GM12878 (cell line): ENCODE measurements around the gene RETN. TPM values are rescaled to one million over a fixed set of nuclear protein-coding genes. Genes with fewer than 3 reads are reported as not detected.
A peak's percentile ranks its signal among the peaks of the same experiment; 100 is the strongest.

Experiments used
- ATAC-seq: fragments of 200-7000 bp; cut with Tn5 transposase; 3 replicates; pipeline ENCODE4 v1.9.1; 2020; ENCODE audit warnings: mild to moderate bottlenecking, moderate library complexity
- BruUV-seq: library from RNA; stranded (reverse); fragments of 400-500 nt; replicated peaks from 2 replicates; lab custom pipeline; 2021; lab: Mats Ljungman, UMichigan
- CTCF ChIA-PET: fragments of 300-600 bp; sonication (Branson Sonifier 250); formaldehyde crosslinking; extraction: SDS; loops from one replicate; lab custom pipeline; 2021; ENCODE audit warnings: inconsistent platforms; lab: Yijun Ruan, JAX
- POLR2A ChIA-PET: fragments of 350-600 bp; formaldehyde crosslinking; extraction: SDS; loops from one replicate; lab custom pipeline; 2021; ENCODE audit warnings: inconsistent platforms; lab: Charles Lee
- RAD21 ChIA-PET: fragments of 300-600 bp; sonication (Branson Sonifier 250); formaldehyde crosslinking; loops from one replicate; lab custom pipeline; 2023; ENCODE audit warnings: antibody characterized with exemption; ENCODE audit not compliant: unreplicated experiment; lab: Charles Lee
- SMC1A ChIA-PET: fragments of 300-600 bp; sonication (Branson Sonifier 250); formaldehyde crosslinking; loops from one replicate; lab custom pipeline; 2023; ENCODE audit not compliant: unreplicated experiment, uncharacterized antibody; lab: Charles Lee
- DNase-seq: peaks from one replicate; pipeline ENCODE4 v3.0.0-alpha.2; 2011; ENCODE audit warnings: low read depth, low spot score
- FAIRE-seq: peaks from 3 replicates; lab custom pipeline; 2011; peaks lifted over from hg19 to GRCh38; lab: Jason Lieb, UNC
- H2AFZ ChIP-seq: 2 replicates; pipeline ENCODE4 v1.6.0; 2011; ENCODE audit warnings: low read depth, low read length, control low read depth; ENCODE audit not compliant: control insufficient read depth
- H3K27ac ChIP-seq: 2 replicates; pipeline ENCODE4 v1.5.1; 2011; ENCODE audit warnings: control low read depth; ENCODE audit not compliant: control insufficient read depth, insufficient read depth
- H3K27me3 ChIP-seq, 2 experiments: replicated peaks in 1 of 2; 2 replicates each; pipeline versions ENCODE4 v1.6.0 to v1.6.1; 2011; ENCODE audit warnings: low read length in 1 of 2; ENCODE audit not compliant: control insufficient read depth in 2 of 2, insufficient read depth in 2 of 2
- H3K36me3 ChIP-seq, 2 experiments: 2 replicates each; pipeline ENCODE4 v1.5.1; 2011; ENCODE audit warnings: low read length in 1 of 2; ENCODE audit not compliant: control insufficient read depth in 2 of 2, insufficient read depth in 2 of 2
- H3K4me1 ChIP-seq: 2 replicates; pipeline ENCODE4 v1.6.1; 2011; ENCODE audit warnings: mild to moderate bottlenecking, low read length, moderate library complexity, mixed read lengths; ENCODE audit not compliant: control insufficient read depth, insufficient read depth
- H3K4me2 ChIP-seq: 2 replicates; pipeline ENCODE4 v1.6.0; 2011; ENCODE audit warnings: control low read depth; ENCODE audit not compliant: control insufficient read depth, insufficient read depth
- H3K4me3 ChIP-seq: fragments of 200-600 bp; sonication (generic); 2 replicates; pipeline ENCODE4 v1.5.1; 2016
- H3K79me2 ChIP-seq: 2 replicates; pipeline ENCODE4 v1.6.0; 2011; ENCODE audit warnings: low read length; ENCODE audit not compliant: control insufficient read depth, insufficient read depth
- H3K9ac ChIP-seq: 2 replicates; pipeline ENCODE4 v1.8.0; 2011; ENCODE audit warnings: low read length, control low read depth, mixed read lengths; ENCODE audit not compliant: control insufficient read depth, insufficient read depth
- H3K9me3 ChIP-seq: replicated peaks from 3 replicates; pipeline ENCODE4 v1.5.1; 2011; ENCODE audit warnings: mild to moderate bottlenecking, low read length; ENCODE audit not compliant: control insufficient read depth, insufficient read depth
- H4K20me1 ChIP-seq: 2 replicates; pipeline ENCODE4 v1.6.0; 2011; ENCODE audit not compliant: control insufficient read depth, insufficient read depth
- ATF3 ChIP-seq: IDR thresholded peaks from 2 replicates; pipeline ENCODE4 v1.6.1; 2011; ENCODE audit warnings: low read depth, mild to moderate bottlenecking, low read length, moderate library complexity, borderline replicate concordance; ENCODE audit errors: extremely low read depth
- ATF7 ChIP-seq: fragments of 450-650 bp; IDR thresholded peaks from 2 replicates; pipeline ENCODE4 v1.6.1; 2016; ENCODE audit warnings: low read depth, mild to moderate bottlenecking
- EZH2 ChIP-seq: IDR thresholded peaks from 2 replicates; pipeline ENCODE4 v1.6.1; 2012; ENCODE audit warnings: low read depth, mild to moderate bottlenecking, control low read depth, inconsistent platforms, low read length, borderline replicate concordance; ENCODE audit not compliant: control insufficient read depth
- FOXM1 ChIP-seq: IDR thresholded peaks from 2 replicates; pipeline ENCODE4 v1.6.1; 2012; ENCODE audit warnings: low read depth, mild to moderate bottlenecking, inconsistent platforms, low read length, moderate library complexity
- IRF5 ChIP-seq: fragments of 450-650 bp; IDR thresholded peaks from 2 replicates; pipeline ENCODE4 v1.6.1; 2017; ENCODE audit warnings: borderline replicate concordance
- KAT2A ChIP-seq: conservative IDR thresholded peaks from 2 replicates; pipeline ENCODE4 v1.6.1; 2011; ENCODE audit warnings: low read depth, low read length; ENCODE audit not compliant: control insufficient read depth
- MTA3 ChIP-seq: IDR thresholded peaks from 2 replicates; pipeline ENCODE4 v1.6.1; 2012; ENCODE audit warnings: low read length, inconsistent platforms, borderline replicate concordance
- NFYB ChIP-seq: IDR thresholded peaks from 2 replicates; pipeline ENCODE4 v1.6.1; 2011; ENCODE audit warnings: low read depth, mild to moderate bottlenecking, low read length, improper control_type of control experiment, moderate library complexity; ENCODE audit not compliant: insufficient read depth
- PKNOX1 ChIP-seq: fragments of 450-650 bp; IDR thresholded peaks from 2 replicates; pipeline ENCODE4 v1.6.1; 2016; ENCODE audit warnings: mild to moderate bottlenecking
- YBX1 ChIP-seq: fragments of 450-650 bp; IDR thresholded peaks from 2 replicates; pipeline ENCODE4 v1.6.1; 2016; ENCODE audit warnings: antibody characterized with exemption
- ZNF384 ChIP-seq: IDR thresholded peaks from 2 replicates; pipeline ENCODE4 v1.6.1; 2012; ENCODE audit warnings: low read depth, mild to moderate bottlenecking, low read length, improper control_type of control experiment, borderline replicate concordance
- ZSCAN29 ChIP-seq: fragments of 450-650 bp; IDR thresholded peaks from 2 replicates; pipeline ENCODE4 v1.6.1; 2017; ENCODE audit warnings: mild to moderate bottlenecking, moderate library complexity
- in situ Hi-C: fragments of 300-500 bp; cut with MboI; formaldehyde crosslinking; loops from 9 replicates; pipeline ENCODE4 v1.14.3; 2018; ENCODE audit warnings: mixed read lengths
- intact Hi-C: fragments of 100-400 bp; cut with micrococcal nuclease; formaldehyde crosslinking; loops from one replicate; pipeline ENCODE4 v1.14.2; 2022; ENCODE audit not compliant: unreplicated experiment
- polyA plus RNA-seq, 11 experiments: library from polyadenylated mRNA; depleted of rRNA in 4 of 11; unstranded in 6 of 11; stranded (reverse) in 5 of 11; fragments of >200 nt; fragmentation: Nextera tagmentation in 4 of 11; fragmentation: Illumina TruSeq in 1 of 11; extraction: Ambion mirVana in 4 of 11; extraction: Trizol in 1 of 11; gene quantifications; 1 replicate in 1 of 11; 2 replicates in 10 of 11; pipeline versions ENCODE4 v1.2.1 to v1.2.3, GENCODE V29; 2011 to 2016; ENCODE audit warnings: inconsistent platforms in 2 of 11, missing spikeins in 2 of 11, low read depth in 1 of 11
- total RNA-seq, 4 experiments: library from RNA; depleted of rRNA in 3 of 4; stranded (reverse); fragments of >200 nt in 3 of 4; fragmentation: Illumina TruSeq in 1 of 4; extraction: Trizol in 1 of 4; gene quantifications; 2 replicates each; pipeline versions ENCODE4 v1.2.1 to v1.2.3, GENCODE V29; 2013 to 2021
- TF ChIP-seq, protein P1 (sequence below): fragments of 150-350 bp; IDR thresholded peaks from 2 replicates; pipeline ENCODE4 v1.6.1; 2014; ENCODE audit warnings: mild to moderate bottlenecking, low read depth, low read length
- TF ChIP-seq, protein P2 (sequence below): fragments of 450-650 bp; formaldehyde crosslinking; IDR thresholded peaks from 2 replicates; pipeline ENCODE4 v1.5.0; 2022; ENCODE audit warnings: mild to moderate bottlenecking, missing genetic modification characterization

The RETN gene
- total and polyA plus RNA-seq, 10 of the 15 experiments (the other 5 are each of a cell fraction or from before 2014, with no cell fraction given), result 0.26 TPM; not detected in 9

- no peak for TF ChIP-seq ZNF384
Observed at GRCh38 chr19:7690779-7691258, 22.0 kb downstream of the RETN start (continued).

- no peak for ATAC-seq
- no TSS peak for BruUV-seq
- H3K4me1 ChIP-seq, result peaks cover 31% of the 10 kb centered on the region
- TF ChIP-seq, protein P1, sequence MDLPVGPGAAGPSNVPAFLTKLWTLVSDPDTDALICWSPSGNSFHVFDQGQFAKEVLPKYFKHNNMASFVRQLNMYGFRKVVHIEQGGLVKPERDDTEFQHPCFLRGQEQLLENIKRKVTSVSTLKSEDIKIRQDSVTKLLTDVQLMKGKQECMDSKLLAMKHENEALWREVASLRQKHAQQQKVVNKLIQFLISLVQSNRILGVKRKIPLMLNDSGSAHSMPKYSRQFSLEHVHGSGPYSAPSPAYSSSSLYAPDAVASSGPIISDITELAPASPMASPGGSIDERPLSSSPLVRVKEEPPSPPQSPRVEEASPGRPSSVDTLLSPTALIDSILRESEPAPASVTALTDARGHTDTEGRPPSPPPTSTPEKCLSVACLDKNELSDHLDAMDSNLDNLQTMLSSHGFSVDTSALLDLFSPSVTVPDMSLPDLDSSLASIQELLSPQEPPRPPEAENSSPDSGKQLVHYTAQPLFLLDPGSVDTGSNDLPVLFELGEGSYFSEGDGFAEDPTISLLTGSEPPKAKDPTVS, result no peak
- TF ChIP-seq, protein P2, sequence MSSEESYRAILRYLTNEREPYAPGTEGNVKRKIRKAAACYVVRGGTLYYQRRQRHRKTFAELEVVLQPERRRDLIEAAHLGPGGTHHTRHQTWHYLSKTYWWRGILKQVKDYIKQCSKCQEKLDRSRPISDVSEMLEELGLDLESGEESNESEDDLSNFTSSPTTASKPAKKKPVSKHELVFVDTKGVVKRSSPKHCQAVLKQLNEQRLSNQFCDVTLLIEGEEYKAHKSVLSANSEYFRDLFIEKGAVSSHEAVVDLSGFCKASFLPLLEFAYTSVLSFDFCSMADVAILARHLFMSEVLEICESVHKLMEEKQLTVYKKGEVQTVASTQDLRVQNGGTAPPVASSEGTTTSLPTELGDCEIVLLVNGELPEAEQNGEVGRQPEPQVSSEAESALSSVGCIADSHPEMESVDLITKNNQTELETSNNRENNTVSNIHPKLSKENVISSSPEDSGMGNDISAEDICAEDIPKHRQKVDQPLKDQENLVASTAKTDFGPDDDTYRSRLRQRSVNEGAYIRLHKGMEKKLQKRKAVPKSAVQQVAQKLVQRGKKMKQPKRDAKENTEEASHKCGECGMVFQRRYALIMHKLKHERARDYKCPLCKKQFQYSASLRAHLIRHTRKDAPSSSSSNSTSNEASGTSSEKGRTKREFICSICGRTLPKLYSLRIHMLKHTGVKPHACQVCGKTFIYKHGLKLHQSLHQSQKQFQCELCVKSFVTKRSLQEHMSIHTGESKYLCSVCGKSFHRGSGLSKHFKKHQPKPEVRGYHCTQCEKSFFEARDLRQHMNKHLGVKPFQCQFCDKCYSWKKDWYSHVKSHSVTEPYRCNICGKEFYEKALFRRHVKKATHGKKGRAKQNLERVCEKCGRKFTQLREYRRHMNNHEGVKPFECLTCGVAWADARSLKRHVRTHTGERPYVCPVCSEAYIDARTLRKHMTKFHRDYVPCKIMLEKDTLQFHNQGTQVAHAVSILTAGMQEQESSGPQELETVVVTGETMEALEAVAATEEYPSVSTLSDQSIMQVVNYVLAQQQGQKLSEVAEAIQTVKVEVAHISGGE, result no peak
- TF ChIP-seq KAT2A (no peak), ZSCAN29 (no peak), PKNOX1 (peak; percentile 28; the same call in 1 of the 2 replicates), ATF3 (no peak), IRF5 (peak; percentile 48; the same call in 1 of the 2 replicates), YBX1 (no peak), EZH2 (no peak), MTA3 (no peak), ATF7 (peak; percentile 94), FOXM1 (no peak), NFYB (no peak)
Observed at GRCh38 chr19:7691497-7691896, 22.6 kb downstream of the RETN start.

More at GRCh38 chr19:7691497-7691896, 22.6 kb downstream of the RETN start:
- DNase-seq, result no peak
- Histone ChIP-seq H3K79me2 (peaks cover 54% of the 10 kb centered on the region), H3K27me3 (no peaks in the 10 kb centered on the region), H3K9ac (no peak overlapping the region), H3K9me3 (peaks cover 5% of the 10 kb centered on the region; the same call in 1 of the 3 replicates), H4K20me1 (peaks cover 2% of the 10 kb centered on the region; the same call in 1 of the 2 replicates), H3K36me3 (peaks cover 17 to 29% of the 10 kb centered on the region in 2 experiments; a peak in 3 of 4 replicates), H3K27ac (no peak overlapping the region), H3K4me3 (0 out of 2 replicates have a peak overlapping the region, but pooled peaks have one; percentile 1), H3K4me2 (peak overlapping the region; percentile 45), H2AFZ (no peak overlapping the region)
- no peak for FAIRE-seq
- CTCF ChIA-PET, result interaction anchor here (1.0 kb wide), 1 partner anchor 8 kb away, joined by 3 read pairs; no protein-coding TSS in a partner anchor
- RAD21 ChIA-PET, result interaction anchor here (1.4 kb wide), 1 partner anchor 10 kb away, joined by 4 read pairs; the partner anchor contains the start of gene FCER2
- SMC1A ChIA-PET, result interaction anchor here (0.5 to 1.9 kb wide), 3 partner anchors 8 to 108 kb away, joined by 3 to 8 read pairs (median 4); no protein-coding TSS in a partner anchor
- POLR2A ChIA-PET, result no interaction called here
- in situ Hi-C loops (no loop called here), intact Hi-C loops (loop anchor here (5.0 kb wide), 1 partner anchor 61 kb away; no protein-coding TSS in a partner anchor)
